HG03565 (cell line): Measurements from ENCODE around the gene RET.
"Not testable (repeated sequence)": the region's sequence is repeated elsewhere in the genome, so short reads cannot be mapped to it uniquely, and the experiment has no call there.

ENCODE experiments used
- ATAC-seq: cut with Tn5 transposase; IDR thresholded peaks from one replicate; pipeline ENCODE4 v1.9.1; 2021; ENCODE audit warnings: mild to moderate bottlenecking, moderate library complexity; ENCODE audit not compliant: unreplicated experiment

The RET gene

DNA sequence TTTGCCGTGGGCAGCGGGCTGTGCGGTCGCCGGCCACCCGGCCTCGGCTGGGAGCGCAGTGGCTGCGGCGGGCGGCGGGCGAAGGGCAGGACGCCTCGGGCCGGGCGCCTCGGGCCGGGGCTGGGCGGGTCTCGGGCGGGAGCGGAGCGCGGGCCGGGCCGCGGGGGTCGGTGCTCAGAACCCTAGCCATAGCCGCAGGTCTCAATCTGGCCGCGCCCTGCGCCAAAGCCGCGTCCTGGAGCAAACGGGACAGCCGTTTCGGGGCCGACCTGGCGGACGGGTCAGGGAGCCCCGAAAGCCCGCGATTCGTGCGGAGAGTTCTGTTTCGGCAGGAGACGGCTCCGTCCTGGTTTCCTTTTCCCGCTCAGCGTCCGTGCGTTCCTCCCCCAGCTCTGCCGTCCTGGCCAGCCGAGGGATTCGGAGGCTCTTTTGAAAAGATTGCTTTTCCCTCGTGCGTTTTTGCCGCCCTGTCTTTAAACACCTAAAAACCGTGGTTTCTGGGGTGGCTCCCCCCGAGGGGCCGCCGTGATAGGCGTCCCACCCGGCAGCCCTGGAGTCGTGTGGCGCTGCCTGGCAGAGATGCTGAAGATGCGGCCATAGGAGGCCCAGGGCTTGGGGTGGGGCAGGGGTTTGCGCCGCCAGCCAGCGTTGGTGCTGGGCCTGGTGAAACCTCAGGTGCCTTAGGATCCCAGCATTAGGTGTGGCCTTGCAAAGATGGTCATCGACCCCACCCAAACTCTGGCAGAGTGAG lies 727 bp downstream of the RET start:
- no peak for ATAC-seq

DNA sequence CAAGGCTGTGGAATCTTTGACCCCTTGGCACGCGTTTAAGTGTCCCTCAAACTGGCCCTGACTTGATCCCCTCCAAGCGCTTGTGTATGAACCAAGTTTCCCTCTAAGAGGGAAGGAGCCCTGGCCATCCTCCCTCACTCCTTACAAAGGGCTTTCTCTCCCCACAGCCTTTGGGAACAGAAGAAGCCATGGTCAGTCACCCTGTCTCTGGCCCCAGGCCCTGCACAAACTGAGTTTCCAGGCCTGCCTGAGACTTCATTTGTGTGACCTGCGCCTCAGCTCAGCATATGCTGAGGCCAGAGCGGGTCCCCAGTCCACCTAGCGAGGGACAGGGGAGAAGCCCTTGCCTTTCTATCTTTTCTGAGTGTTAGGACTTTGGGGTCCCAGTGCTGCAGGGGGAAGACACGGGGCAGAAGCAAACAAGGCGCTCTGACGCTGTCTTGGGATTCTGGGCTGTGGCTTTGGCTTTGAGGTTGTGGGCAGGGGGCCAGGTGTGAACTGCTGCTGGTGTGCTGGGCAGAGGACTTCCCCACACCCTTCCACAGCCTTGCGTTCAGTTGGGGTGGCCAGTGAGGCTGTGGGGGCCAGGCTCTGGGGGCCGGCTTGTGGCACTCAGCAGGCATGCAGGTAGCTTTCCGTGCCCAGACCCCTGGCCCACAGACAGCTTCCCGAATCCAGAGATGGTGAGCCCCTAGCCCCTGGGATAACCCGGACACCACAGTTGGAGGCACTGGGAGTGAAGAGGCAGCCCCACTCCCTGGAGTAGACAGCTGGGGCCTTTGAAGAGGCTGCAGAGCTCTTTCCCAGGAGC lies 1.5 kb downstream of the RET start:
- no peak for ATAC-seq

DNA sequence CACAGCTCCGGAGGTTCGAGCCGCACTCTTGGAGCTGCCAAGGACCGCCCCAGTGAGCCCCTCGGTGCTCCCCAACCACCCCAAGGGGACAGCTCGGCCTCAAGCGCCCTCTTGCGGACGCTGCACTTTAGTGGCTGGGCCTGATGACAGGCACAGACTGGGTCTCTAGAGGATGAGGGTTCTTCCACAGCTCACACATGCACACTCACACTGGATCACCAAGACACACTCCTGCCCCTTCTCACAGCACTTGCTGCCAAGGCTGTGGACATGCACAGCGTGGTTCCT lies 2.1 kb downstream of the RET start:
- no peak for ATAC-seq

DNA sequence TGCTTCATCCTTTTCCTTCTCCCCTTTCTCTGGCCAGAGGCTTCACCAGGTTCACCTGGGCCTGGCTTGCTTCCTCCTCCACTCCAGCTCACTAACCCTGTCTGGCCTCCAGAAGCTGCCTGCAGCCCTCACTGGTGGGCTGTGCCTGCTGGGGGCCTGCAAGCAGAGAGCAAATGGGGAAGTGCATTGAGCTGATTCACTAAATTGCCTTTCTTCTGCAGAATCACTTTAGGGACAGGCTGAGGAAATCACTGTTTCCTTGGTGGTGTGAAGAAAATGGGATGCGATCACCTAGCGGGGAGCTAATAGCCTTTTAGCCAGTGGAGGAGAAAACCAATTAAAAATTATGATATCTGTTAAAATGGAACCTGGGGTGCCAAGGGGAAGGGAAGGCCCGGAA lies 3.0 kb downstream of the RET start:
- no peak for ATAC-seq

DNA sequence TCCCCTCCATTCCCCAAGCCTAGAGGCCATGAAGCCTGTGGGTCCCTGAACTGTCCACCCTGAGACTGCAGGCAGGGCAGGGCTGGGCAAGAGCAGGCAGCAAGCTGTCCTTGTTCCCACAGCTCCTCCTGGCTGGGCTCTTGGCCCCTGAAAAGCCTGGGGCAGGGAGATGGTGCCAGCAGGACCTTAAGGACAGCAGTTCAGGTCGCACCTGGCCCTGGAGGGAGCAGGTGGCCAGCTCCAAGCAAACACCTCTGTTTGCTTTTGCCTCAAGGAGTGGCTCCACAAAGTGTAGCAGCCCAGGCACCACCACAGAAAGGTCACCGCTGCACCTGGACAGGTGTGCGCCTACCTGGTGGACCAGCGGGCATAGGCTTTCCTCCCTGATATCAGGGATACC lies 5.2 kb downstream of the RET start:
- no peak for ATAC-seq

DNA sequence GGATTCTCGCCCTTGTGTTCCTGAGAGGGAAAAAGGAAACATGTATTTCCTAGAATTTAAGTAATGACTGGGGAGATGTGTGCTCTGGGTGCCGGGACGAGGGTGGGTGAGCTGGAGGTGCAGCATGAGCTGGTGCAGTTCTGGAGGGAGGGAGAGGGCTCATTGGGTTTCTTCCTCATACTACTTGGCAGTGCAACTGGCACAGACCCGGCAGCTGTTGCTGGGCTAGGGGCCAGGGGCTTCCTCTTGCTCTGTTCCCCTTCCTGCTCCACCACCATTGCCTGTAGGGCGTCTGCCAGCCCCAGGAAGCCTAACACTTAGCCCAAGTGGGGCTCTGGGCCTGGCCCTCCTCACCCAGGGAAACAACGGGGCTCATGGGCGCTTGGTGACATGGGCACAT lies 5.9 kb downstream of the RET start:
- no peak for ATAC-seq

DNA sequence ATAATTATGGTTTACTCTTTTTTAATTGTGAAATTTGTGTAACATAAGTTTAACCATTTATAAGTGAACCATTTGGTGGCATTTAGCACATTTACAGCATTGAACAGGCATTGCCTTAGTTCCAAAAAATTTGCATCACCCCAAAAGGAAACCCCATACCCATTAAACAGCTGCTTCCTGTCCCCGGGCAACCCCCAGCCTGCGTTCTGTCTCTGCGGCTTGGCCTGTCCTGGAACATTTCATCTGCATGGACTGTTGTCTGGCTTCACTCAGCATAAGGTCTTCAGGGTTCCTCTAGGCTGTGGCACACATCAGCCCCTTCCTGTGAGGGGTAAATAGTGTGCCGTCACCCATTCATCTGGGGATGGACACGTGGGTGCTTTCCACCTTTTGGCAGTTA lies 6.9 kb downstream of the RET start:
- no peak for ATAC-seq

DNA sequence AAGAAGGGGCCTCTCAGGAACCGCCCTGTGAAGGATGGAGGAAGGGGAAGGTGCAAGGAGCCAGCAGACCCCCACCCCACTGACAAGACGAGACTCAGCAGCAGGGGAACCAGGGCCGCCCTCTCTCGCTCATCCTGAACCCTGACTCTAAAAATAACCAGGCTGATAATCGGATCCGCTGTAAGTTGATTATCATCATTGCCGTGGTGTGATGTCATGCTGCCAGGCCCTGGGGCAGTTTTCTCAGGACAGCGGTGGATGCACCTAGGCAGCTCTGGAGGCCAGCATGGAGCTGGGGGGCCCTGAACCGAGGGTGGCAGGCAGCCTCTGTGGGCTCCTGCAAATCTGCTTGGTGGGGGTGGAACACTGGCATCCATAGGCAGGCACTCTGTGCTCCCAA lies 7.9 kb downstream of the RET start:
- no peak for ATAC-seq

DNA sequence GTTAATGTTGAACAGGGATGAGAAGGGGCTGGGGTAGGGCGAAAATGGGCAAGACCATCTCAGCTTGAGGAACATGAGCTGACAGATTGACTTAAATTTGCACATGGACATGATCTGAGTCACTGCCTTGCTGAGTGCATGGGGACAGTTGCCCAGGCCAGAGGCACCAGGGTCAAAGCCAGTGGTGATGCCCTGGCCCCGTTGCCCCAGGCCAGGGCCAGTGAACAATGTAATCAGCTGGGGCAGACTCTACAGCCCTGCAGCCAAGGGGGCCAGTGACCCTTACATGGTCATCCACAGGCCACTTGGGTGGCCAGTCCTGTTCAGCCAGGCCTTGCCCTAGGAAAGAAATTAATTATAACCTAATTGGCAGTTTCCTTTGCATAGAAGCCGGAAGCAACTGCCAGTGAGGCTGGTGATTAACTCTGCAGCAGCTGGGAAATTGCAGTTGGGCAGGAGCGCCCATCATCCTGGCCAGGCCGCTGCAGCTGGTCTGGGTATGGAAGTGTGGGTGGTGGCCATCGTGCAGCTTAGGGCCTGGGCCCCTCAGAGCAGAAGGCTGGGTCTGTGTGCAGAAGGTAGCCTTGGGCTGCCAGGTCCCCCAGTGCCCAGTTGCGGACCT lies 9.6 kb downstream of the RET start:
- ATAC-seq, result no peak

DNA sequence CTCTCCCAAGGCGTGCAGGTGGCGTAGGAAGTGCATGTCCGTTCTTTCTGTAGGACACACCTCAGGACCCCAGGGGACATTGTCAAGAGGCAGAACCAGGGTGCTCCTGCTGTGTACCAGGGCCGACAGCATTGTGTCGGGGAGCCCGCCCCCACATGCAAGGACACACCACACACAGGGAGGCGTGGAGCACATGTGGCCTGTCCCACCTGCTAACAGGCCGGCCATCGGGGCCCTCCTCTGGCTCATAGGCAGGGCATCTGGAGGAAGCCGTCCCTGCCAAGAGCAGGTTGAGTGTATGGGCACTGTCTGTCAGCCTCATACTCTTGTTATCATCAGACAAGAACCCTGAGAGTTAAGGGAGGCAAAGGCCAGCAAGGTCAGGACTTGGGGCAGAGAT lies 12.7 kb downstream of the RET start:
- no peak for ATAC-seq

DNA sequence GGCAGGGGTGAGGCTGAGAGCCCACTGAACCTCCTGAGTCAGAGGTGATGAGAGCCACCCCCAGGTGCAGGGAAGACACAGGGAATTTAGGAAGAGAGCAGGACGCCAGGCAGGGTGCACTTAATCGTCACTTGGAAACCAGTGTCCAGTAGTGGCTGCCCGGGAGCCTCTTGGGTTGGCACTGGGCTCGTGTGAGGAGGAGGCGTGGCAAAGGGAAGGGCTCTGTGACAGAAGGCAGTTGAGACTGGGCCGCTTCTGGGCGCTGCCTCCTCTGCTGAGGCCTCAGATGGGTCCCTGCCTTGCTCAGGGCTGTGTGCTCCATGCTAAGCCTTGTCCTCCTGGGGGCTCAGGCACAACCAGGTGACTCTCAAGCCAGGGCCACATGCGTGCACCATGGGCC lies 13.3 kb downstream of the RET start:
- no peak for ATAC-seq

DNA sequence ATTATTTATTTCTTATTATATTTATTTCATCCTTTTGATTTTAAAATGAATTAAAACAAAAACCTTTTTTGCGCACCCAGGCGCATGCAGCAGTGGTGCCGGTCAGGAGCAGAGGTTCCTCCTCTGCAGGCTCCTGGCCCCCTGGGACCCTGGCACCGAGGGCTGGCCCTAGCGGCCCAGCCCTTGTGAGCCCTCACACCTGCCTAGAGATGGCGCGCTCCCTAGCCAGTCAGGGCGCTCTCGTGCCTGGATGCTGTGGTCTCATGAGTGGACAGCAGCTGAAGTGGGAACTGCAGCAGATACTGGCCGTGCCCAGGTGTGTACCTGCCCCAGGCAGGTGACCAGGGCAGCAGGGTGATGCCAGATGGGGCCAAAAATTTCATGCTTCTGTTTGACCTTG lies 13.8 kb downstream of the RET start:
- ATAC-seq, result no peak

DNA sequence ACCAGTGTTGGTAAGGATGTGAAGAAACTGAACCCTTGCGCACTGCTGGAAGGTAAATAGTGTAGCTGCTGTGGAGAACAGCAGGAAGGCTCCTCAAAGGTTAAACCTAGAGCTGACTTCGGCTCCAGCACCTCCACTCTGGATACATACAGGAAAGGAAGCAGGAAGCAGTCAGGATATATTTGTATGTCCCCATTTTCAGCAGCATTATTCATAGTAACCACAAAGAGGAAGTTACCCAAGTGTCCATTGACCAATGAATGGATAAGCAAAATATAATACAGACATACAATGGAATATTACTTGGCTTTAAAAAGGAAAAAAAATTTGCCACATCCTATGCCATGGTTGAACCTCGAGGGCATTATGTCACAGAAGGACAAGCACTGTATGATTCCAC lies 15.0 kb downstream of the RET start:
- no peak for ATAC-seq

DNA sequence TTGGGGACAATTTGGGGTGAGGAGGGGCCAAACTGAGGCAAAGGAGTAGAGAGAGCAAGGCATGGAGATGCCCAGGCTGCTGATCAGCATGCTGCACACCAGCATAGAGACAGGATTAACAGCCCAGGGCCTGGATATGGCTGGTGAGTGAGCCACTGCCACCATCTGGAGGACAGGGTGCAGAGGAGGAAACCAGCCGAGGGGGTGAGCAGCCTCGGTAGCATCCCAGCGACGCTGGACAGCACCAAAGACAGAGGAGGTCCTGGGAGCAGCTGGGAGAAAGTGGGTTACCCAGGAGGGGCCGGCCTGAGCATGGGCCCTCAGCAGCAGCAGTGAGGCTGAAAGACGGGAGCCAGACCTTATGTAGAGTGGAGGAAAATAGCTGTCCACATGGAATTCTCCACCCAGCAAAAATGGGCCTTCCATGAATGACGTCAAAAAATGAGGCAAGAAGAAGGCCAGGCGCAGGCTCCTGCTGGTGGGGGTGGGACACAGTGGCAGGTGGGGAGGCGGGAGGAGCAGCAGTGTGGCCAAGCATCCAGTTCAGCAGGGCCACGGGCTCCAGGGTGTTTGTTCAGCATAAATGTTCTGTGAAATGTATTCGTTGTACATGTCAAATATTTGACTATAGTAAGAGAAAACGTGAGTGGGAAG lies 16.7 kb downstream of the RET start:
- no peak for ATAC-seq

DNA sequence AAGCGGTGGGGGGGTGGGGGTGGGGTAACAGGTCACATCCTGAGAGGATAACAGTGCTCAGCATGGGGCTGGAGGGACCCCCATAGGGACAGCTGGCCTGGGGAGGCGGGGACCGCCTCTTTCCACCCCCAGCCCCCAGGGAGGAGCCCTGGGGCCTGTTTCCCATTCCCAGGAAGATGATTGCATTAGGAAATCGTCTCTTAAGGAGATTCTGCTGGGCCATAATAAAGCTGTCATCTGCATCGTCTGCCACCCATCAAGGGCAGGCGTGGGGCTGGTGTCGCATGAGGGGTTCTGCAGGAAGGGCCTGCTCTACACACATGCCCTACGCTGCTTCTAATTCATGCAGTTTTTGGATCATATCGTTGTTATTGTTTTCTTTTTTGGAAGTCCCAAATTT lies 17.2 kb downstream of the RET start:
- ATAC-seq, result no peak

DNA sequence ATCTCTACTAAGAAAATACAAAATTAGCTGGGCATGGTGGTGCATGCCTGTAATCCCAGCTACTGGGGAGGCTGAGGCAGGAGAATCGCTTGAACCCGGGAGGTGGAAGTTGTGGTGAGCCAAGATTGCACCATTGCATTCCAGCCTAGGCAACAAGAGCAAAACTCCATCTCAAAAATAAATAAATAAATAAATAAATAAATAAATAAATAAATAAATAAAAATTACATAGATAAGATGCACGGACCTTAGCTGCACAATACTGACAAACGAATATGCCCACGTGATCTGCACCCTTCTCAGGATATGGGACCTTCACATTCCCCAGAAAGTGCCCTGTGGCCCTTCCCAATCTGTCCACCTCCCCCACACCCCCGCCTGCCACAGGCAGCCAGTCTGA lies 22.5 kb downstream of the RET start:
- not testable (repeated sequence) for ATAC-seq

DNA sequence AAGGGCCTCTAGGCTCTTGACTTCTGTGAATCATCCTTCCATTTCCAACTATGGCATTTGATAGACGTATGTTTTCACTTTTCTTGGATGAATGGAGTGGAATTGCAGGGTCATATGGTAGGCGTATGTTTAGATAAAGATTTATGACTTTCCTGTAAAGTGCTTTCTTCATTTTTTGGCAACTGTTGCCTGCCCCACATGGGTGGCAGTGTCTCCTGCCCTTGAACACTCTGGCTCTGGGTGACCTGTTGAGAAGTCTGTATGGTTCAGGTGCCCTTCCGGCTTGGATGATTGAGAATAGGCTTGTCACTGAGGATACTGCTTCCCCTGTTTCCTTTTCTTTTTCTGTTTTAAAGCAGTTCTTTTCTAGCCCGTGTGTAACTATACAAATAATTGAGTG lies 23.1 kb downstream of the RET start:
- ATAC-seq, result no peak

DNA sequence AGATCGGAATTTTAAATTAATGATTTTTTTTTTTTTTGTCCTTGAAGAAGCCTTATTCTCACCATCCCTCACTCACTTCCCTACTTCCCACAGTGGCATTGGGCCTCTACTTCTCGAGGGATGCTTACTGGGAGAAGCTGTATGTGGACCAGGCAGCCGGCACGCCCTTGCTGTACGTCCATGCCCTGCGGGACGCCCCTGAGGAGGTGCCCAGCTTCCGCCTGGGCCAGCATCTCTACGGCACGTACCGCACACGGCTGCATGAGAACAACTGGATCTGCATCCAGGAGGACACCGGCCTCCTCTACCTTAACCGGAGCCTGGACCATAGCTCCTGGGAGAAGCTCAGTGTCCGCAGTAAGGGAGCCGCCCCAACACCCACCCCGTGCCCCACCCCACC lies 23.5 kb downstream of the RET start:
- ATAC-seq, result no peak

DNA sequence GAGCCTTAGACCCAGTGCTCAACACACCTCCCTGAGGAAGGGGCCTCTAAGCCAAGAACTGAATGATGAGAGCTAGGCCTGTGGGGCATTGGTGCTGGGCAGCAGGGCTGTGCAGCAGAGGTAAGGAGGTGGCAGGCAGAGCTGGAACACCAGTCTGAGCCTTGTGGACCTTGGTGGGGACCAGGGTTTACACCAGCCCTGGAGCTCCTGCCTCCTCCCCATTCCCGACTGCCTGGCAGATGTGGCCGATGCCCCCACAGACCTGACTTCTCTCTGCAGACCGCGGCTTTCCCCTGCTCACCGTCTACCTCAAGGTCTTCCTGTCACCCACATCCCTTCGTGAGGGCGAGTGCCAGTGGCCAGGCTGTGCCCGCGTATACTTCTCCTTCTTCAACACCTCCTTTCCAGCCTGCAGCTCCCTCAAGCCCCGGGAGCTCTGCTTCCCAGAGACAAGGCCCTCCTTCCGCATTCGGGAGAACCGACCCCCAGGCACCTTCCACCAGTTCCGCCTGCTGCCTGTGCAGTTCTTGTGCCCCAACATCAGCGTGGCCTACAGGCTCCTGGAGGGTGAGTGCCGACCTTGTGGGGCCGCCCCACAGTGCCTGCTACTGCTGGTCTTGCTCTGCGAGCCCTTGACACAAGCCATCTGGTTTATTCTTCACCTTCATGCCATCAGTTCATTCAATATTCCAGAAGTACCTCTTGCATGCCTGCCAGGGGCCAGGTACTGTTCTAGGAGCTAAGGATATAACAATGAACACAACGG lies 25.4 kb downstream of the RET start:
- ATAC-seq, result no peak

DNA sequence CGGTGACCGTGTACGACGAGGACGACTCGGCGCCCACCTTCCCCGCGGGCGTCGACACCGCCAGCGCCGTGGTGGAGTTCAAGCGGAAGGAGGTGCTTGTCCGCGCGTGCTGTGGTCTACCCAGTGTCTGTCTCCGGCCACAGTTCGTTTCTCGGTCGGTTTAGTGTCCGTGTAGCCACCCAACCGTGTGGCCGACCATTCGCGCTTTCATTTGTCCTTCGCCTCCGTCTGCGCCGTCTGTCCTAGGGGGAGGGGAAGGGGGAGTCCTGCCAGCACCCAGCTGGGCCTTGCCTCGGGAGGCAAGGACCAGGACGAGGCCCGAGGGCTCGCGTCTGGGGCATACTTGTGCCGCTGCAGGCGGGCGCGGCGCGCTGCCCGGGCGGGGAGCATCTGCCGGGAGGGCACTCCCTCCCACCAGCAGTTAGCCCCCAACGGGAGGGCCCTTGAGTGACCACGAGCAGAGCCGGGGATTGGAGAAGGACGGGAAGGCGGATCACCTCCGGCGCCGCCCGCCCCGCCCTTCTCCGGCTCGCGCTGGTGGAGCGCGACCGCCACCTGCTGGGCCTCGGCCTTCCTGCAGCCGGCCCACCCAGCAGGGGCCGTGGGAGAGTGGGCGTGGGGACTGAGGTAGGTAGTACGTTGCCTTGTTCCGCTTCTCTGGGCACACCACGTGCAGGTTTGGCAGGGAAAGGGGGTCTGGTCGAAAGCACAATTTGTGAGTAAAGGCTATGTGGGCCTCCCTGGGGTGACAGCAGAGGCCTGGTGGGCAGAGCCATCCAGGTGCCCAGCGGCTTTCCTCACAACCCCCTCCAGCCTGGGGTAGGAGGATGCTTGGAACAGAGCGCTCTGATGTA lies 28.5 kb downstream of the RET start:
- peak; percentile 77 for ATAC-seq
